ENCODE measurements around the gene DGLUCY.
"Not testable (repeated sequence)": the region's sequence is repeated elsewhere in the genome, so short reads cannot be mapped to it uniquely, and the experiment has no call there.

Gene DGLUCY

DNA sequence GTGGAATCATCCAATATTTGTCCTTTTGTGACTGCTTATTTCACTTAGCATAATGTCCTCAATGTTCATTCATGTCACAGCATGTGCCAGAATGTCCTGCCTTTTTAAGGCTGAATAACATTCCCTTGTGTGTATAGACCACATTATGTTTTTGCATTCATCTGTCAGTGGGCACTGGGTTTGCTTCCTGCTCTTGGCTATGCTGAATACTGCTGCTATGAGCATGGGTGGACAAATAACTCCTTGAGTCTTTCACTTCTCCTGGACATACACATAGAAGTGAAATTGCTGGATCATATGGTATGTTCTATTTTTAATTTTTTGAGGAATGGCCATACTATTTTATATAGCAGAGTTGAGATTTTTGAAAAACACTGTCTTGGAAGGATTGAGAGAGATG lies 83.8 kb downstream of the DGLUCY start:
- DNase-seq = no peak
- Histone ChIP-seq H3K9me3 (ENCODE audit: control insufficient read depth, low read length) (no peaks in the 10 kb centered on the region), H3K4me3 (ENCODE audit: insufficient read depth, low read depth, low read length, poor library complexity, severe bottlenecking) (no peak overlapping the region), H3K27me3 (replicated peaks; ENCODE audit: control insufficient read depth, insufficient read depth, low read length, poor library complexity, severe bottlenecking) (no peaks in the 10 kb centered on the region), H3K27ac (ENCODE audit: insufficient read depth, low read length, poor library complexity, severe bottlenecking) (no peak overlapping the region), H3K4me1 (ENCODE audit: control insufficient read depth, insufficient read depth, low read length, poor library complexity, severe bottlenecking) (peaks cover 23% of the 10 kb centered on the region), H3K36me3 (ENCODE audit: control insufficient read depth, insufficient read depth, low read length) (peaks cover 40% of the 10 kb centered on the region)

DNA sequence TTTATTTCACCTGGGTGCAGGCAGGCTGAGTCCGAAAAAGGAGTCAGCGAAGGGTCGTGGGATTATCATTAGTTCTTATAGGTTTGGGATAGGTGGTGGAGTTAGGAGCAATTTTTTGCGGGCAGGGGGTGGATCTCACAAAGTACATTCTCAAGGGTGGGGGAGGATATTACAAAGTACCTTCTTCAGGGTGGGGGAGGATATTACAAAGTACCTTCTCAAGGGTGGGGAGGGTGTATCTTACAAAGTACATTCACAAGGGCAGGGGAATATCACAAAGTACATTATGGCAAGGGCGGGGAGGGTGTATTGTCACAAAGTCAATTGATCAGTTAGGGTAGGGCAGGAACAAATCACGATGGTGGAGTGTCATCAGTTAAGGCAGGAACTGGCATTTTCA lies 86.9 kb downstream of the DGLUCY start:
- H3K4me3 ChIP-seq (ENCODE audit: insufficient read depth, low read depth, low read length, poor library complexity, severe bottlenecking); H3K9me3 ChIP-seq (ENCODE audit: control insufficient read depth, low read length); DNase-seq; H3K27me3 ChIP-seq (replicated peaks; ENCODE audit: control insufficient read depth, insufficient read depth, low read length, poor library complexity, severe bottlenecking); H3K27ac ChIP-seq (ENCODE audit: insufficient read depth, low read length, poor library complexity, severe bottlenecking): not testable (repeated sequence)
- Histone ChIP-seq H3K4me1 (ENCODE audit: control insufficient read depth, insufficient read depth, low read length, poor library complexity, severe bottlenecking) (peaks cover 14% of the 10 kb centered on the region), H3K36me3 (ENCODE audit: control insufficient read depth, insufficient read depth, low read length) (peaks cover 65% of the 10 kb centered on the region)

DNA sequence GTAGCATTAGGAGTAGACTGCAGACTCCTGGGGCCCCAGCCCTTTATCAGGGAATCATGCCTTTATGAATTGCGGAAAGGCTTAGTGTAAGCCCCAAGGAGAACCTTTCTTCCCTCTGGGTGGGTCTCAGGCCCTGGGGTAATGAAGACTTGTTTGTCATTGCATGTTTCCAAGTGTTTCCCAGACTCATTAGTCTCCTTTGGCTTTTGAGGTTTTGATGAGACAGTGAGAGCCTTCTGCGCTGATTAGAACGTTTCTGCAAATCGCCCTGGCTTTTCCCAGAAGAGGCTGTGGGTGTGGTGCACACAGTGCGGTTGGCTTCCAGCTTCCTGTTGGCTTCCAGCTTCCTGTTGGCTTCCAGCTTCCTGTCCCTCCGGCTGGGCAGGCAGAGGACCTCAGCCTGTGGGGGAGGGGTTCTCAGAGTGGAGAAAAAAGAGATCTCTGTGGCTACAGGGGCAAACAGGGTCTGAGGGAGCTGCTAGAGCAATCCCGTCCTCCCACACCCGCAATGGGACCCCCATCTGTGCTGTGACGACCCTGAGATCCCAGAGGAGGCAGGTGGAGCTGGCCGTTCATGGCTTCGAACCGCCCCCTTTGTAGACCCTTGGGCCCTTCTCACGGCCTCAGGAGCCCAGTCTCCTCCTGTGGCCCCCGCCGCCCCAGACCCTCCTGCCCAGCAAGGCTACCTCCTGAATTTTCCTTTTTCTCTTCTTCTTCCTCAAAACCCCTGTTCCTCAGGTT lies 88.5 kb downstream of the DGLUCY start:
- no peak for DNase-seq
- Histone ChIP-seq H3K27me3 (replicated peaks; ENCODE audit: control insufficient read depth, insufficient read depth, low read length, poor library complexity, severe bottlenecking) (no peaks in the 10 kb centered on the region), H3K4me1 (ENCODE audit: control insufficient read depth, insufficient read depth, low read length, poor library complexity, severe bottlenecking) (peaks cover 14% of the 10 kb centered on the region), H3K27ac (ENCODE audit: insufficient read depth, low read length, poor library complexity, severe bottlenecking) (no peak overlapping the region), H3K4me3 (ENCODE audit: insufficient read depth, low read depth, low read length, poor library complexity, severe bottlenecking) (no peak overlapping the region), H3K36me3 (ENCODE audit: control insufficient read depth, insufficient read depth, low read length) (peaks cover 55% of the 10 kb centered on the region), H3K9me3 (ENCODE audit: control insufficient read depth, low read length) (no peaks in the 10 kb centered on the region)

DNA sequence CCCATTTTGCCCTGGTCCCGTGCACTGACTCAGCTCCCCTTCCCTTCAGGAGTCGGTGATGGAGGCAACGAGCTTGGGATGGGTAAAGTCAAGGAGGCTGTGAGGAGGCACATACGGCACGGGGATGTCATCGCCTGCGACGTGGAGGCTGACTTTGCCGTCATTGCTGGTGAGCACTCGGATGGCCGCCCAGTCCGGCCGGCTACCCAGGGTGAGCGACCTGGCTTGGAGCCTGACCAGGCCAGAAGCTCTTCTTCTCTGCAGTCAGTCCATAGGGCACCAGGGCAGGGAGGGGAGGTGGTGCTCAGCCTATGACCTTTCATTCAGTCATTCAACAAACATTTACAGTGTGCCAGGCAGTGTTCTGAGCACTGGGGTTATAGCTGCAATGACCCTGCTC lies 90.8 kb downstream of the DGLUCY start:
- DNase-seq = no peak
- no peak overlapping the region for H3K27ac ChIP-seq (ENCODE audit: insufficient read depth, low read length, poor library complexity, severe bottlenecking)
- H3K36me3 ChIP-seq (ENCODE audit: control insufficient read depth, insufficient read depth, low read length) = peaks cover 44% of the 10 kb centered on the region
- H3K9me3 ChIP-seq (ENCODE audit: control insufficient read depth, low read length) = no peaks in the 10 kb centered on the region
- no peak overlapping the region for H3K4me3 ChIP-seq (ENCODE audit: insufficient read depth, low read depth, low read length, poor library complexity, severe bottlenecking)
- H3K27me3 ChIP-seq (replicated peaks; ENCODE audit: control insufficient read depth, insufficient read depth, low read length, poor library complexity, severe bottlenecking) = no peaks in the 10 kb centered on the region
- H3K4me1 ChIP-seq (ENCODE audit: control insufficient read depth, insufficient read depth, low read length, poor library complexity, severe bottlenecking) = peaks cover 14% of the 10 kb centered on the region

DNA sequence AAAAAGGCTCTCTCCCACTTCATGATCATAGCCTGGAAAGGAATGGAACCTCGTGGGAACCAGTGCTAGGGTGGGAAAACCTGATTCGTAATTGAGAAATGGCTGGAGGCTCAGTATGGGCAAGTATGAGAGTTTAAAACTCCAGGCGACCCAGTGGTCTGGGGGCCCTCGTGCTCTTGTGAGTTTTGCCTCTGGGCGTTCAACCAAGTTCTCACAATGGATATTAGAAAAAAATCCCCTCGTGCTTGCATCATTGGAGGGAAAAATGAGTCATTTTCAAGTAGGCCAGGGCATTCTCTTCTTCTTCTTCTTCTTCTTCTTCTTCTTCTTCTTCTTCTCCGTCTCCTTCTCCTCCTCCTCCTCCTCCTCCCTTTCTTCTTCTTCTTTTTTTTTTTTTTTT lies 91.6 kb downstream of the DGLUCY start:
- Histone ChIP-seq H3K9me3 (ENCODE audit: control insufficient read depth, low read length) (no peaks in the 10 kb centered on the region), H3K4me3 (ENCODE audit: insufficient read depth, low read depth, low read length, poor library complexity, severe bottlenecking) (no peak overlapping the region), H3K4me1 (ENCODE audit: control insufficient read depth, insufficient read depth, low read length, poor library complexity, severe bottlenecking) (peaks cover 14% of the 10 kb centered on the region), H3K27me3 (replicated peaks; ENCODE audit: control insufficient read depth, insufficient read depth, low read length, poor library complexity, severe bottlenecking) (no peaks in the 10 kb centered on the region), H3K36me3 (ENCODE audit: control insufficient read depth, insufficient read depth, low read length) (peaks cover 38% of the 10 kb centered on the region), H3K27ac (ENCODE audit: insufficient read depth, low read length, poor library complexity, severe bottlenecking) (no peak overlapping the region)
- DNase-seq = no peak

DNA sequence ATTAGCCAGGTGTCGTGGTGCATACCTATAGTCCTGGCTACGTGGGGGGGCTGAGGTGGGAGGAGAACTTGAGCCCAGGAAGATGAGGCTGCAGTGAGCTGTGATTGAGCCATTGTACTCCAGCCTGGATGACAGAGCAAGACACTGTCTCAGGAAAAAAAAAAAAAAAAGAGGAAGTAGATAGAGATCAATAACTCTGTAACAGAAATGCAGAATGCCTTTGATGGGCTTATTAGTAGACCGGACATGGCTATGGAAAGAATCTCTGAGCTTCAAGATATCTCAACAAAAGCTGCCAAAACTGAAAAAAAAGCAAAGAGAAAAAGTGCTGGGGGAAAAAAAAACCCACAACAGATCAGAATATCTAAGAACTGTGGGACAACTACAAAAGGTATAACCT lies 93.1 kb downstream of the DGLUCY start:
- peaks cover 49% of the 10 kb centered on the region for H3K36me3 ChIP-seq (ENCODE audit: control insufficient read depth, insufficient read depth, low read length)
- DNase-seq = no peak

DNA sequence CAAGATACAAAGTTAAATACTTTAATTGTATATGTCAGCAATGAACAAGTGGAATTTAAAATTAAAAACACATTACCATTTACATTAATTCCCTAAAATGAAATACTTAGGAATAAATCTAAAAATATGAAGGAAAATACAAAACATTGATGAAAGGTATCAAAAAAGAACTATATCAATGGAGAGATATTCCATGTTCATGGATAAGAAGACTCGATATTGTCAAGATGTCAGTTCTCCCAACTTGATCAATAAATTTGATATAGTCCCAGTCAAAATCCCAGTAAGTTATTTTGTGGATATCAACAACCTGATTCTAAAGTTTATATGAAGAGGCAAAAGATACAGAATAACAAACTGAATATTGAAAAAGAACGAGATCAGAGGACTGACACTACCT lies 97.1 kb downstream of the DGLUCY start:
- no peaks in the 10 kb centered on the region for H3K4me1 ChIP-seq (ENCODE audit: control insufficient read depth, insufficient read depth, low read length, poor library complexity, severe bottlenecking)
- H3K27ac ChIP-seq (ENCODE audit: insufficient read depth, low read length, poor library complexity, severe bottlenecking) = no peak overlapping the region
- H3K9me3 ChIP-seq (ENCODE audit: control insufficient read depth, low read length) = no peaks in the 10 kb centered on the region
- no peaks in the 10 kb centered on the region for H3K27me3 ChIP-seq (replicated peaks; ENCODE audit: control insufficient read depth, insufficient read depth, low read length, poor library complexity, severe bottlenecking)
- H3K36me3 ChIP-seq (ENCODE audit: control insufficient read depth, insufficient read depth, low read length) = peaks cover 28% of the 10 kb centered on the region
- no peak overlapping the region for H3K4me3 ChIP-seq (ENCODE audit: insufficient read depth, low read depth, low read length, poor library complexity, severe bottlenecking)
- DNase-seq = no peak

More for the DNA sequence above, 93.1 kb downstream of the DGLUCY start:
- Histone ChIP-seq H3K4me1 (ENCODE audit: control insufficient read depth, insufficient read depth, low read length, poor library complexity, severe bottlenecking) (peaks cover 9% of the 10 kb centered on the region), H3K27ac (ENCODE audit: insufficient read depth, low read length, poor library complexity, severe bottlenecking) (no peak overlapping the region), H3K9me3 (ENCODE audit: control insufficient read depth, low read length) (no peaks in the 10 kb centered on the region), H3K27me3 (replicated peaks; ENCODE audit: control insufficient read depth, insufficient read depth, low read length, poor library complexity, severe bottlenecking) (no peaks in the 10 kb centered on the region), H3K4me3 (ENCODE audit: insufficient read depth, low read depth, low read length, poor library complexity, severe bottlenecking) (no peak overlapping the region)

DNA sequence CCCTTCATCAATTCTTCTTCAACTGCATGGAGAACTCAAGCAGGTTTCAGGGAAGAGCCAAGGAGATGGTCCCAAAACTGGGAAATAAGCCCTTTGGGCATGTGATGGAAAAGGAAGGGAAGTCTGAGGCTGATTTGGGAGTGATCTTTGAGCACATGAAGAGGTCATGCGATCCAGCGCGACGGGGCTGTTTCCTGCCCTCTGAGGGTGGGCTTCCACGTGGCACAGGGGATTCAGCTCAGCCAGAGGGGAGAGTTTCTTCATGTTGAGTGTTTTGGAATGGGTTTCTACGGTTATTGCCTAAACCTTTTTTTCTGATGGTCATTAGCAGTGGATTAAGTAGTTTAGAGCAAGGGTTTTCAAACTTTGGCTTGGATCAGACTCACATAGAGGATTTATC lies 100.4 kb downstream of the DGLUCY start:
- Histone ChIP-seq H3K4me3 (ENCODE audit: insufficient read depth, low read depth, low read length, poor library complexity, severe bottlenecking) (no peak overlapping the region), H3K27me3 (replicated peaks; ENCODE audit: control insufficient read depth, insufficient read depth, low read length, poor library complexity, severe bottlenecking) (no peaks in the 10 kb centered on the region), H3K36me3 (ENCODE audit: control insufficient read depth, insufficient read depth, low read length) (peaks cover 27% of the 10 kb centered on the region), H3K9me3 (ENCODE audit: control insufficient read depth, low read length) (no peaks in the 10 kb centered on the region), H3K27ac (ENCODE audit: insufficient read depth, low read length, poor library complexity, severe bottlenecking) (no peak overlapping the region), H3K4me1 (ENCODE audit: control insufficient read depth, insufficient read depth, low read length, poor library complexity, severe bottlenecking) (no peaks in the 10 kb centered on the region)
- DNase-seq = no peak

DNA sequence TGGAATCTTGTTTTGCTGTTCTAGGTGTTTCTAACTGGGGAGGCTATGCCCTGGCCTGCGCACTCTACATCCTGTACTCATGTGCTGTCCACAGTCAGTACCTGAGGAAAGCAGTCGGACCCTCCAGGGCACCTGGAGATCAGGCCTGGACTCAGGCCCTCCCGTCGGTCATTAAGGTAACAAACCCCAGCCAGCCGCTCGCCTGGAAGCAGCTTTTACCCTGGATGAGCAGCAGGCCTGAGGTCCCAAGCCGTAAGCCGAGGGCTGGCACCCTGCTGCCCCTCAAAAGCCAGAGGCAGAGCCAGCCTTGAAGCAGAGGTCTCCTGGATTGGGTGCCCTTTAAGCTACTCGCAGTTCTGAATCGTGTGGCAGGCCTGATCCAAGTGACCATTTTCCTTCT lies 101.5 kb downstream of the DGLUCY start:
- Histone ChIP-seq H3K4me3 (ENCODE audit: insufficient read depth, low read depth, low read length, poor library complexity, severe bottlenecking) (no peak overlapping the region), H3K9me3 (ENCODE audit: control insufficient read depth, low read length) (no peaks in the 10 kb centered on the region), H3K27ac (ENCODE audit: insufficient read depth, low read length, poor library complexity, severe bottlenecking) (no peak overlapping the region), H3K36me3 (ENCODE audit: control insufficient read depth, insufficient read depth, low read length) (peaks cover 27% of the 10 kb centered on the region), H3K4me1 (ENCODE audit: control insufficient read depth, insufficient read depth, low read length, poor library complexity, severe bottlenecking) (no peaks in the 10 kb centered on the region), H3K27me3 (replicated peaks; ENCODE audit: control insufficient read depth, insufficient read depth, low read length, poor library complexity, severe bottlenecking) (no peaks in the 10 kb centered on the region)
- DNase-seq = no peak

DNA sequence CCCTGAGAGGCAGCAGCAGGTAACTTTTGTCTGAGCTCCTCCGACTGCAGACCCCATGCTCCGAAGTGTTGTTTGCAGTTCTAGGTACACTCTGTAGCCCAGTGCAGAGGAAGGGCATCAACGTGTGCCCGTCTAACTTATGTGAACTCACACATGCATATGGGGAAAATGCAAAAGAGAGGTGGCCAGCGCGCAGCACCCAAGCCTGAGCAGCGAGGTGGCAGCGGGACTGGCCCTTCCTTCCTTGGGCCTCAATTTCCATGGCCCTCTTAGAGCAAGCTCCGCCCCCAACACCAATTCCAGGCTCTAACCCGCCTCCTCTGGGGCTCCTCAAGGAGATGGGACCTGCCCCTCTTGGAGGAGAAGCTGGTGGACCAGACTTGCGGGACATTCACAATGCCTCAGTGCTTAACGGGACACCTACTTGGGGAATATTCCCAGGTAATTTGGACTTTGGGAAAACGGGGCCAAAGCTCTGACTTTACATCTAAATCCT lies 102.9 kb downstream of the DGLUCY start:
- no peaks in the 10 kb centered on the region for H3K9me3 ChIP-seq (ENCODE audit: control insufficient read depth, low read length)
- no peak for DNase-seq
- no peak overlapping the region for H3K27ac ChIP-seq (ENCODE audit: insufficient read depth, low read length, poor library complexity, severe bottlenecking)
- H3K36me3 ChIP-seq (ENCODE audit: control insufficient read depth, insufficient read depth, low read length) = peaks cover 16% of the 10 kb centered on the region
- H3K4me3 ChIP-seq (ENCODE audit: insufficient read depth, low read depth, low read length, poor library complexity, severe bottlenecking) = no peak overlapping the region
- no peaks in the 10 kb centered on the region for H3K4me1 ChIP-seq (ENCODE audit: control insufficient read depth, insufficient read depth, low read length, poor library complexity, severe bottlenecking)
- H3K27me3 ChIP-seq (replicated peaks; ENCODE audit: control insufficient read depth, insufficient read depth, low read length, poor library complexity, severe bottlenecking) = no peaks in the 10 kb centered on the region
